NCI-H1417 (cell line): ENCODE results near the gene MRAS.
"Not testable (repeated sequence)": the region's sequence is repeated elsewhere in the genome, so short reads cannot be mapped to it uniquely, and the experiment has no call there.

Experiments used
- DNase-seq, 3 experiments: peaks; one replicate each; lab custom pipeline; 2025; lab: John Stamatoyannopoulos, UW

Gene MRAS

DNA sequence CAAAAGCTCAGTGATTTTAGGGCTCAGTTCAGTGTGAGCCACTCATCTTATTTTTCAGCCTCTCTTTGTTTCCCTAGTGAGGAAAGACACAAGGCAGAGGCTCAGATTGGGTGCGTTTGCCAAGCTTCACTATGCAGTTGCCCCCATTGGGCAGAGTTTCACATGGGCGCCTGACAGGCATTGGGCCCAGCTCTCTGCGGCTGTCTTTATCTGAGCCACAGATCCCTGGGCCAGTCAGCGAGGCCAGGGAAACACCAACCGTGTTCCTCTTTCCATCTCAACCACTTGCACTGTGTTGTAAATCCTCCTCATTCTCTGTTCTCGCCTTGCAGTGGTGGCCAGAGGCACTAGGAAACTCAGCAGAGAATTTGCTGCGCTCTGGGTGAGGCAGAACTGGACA, 96.9 kb downstream of the MRAS start:
- no peak for DNase-seq

DNA sequence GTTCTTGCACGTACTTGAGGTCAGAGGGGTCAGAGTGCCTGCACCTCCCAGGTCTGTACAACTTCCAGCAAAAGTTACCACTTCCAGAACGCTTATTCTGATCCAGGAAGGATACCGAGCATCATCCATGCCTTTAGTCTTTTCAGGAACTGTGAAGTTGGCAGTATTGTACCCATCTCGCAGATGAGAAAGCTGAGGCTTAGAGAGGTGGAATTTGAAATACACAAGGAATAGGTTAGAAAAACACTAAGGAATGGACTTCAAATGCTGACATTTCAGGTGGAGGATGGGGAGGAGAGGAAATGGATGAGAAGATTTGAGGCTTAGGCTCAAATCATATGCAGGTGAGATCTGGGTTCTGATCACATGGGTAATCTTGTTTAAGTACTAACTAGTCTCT, 97.3 kb downstream of the MRAS start:
- DNase-seq = no peak

DNA sequence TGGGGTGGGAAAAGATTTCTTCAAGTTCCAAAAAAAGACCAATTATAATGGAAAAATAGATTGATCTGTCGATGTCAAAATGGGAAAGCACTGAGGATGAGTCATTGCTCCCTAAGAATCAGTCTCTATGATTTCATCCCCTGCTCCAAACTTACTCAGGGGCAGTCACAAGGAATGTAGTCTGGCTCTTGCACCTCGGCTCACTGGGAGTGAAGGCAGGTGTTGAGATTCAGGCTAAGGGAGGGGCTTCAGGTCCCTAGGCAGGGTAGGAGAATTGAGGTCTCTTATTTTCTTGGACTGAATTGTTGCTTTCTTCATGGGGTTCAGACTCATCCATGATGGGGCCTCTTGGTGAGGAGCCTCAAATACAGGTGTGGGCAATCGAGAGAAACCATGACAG, 100.3 kb downstream of the MRAS start:
- DNase-seq = no peak

DNA sequence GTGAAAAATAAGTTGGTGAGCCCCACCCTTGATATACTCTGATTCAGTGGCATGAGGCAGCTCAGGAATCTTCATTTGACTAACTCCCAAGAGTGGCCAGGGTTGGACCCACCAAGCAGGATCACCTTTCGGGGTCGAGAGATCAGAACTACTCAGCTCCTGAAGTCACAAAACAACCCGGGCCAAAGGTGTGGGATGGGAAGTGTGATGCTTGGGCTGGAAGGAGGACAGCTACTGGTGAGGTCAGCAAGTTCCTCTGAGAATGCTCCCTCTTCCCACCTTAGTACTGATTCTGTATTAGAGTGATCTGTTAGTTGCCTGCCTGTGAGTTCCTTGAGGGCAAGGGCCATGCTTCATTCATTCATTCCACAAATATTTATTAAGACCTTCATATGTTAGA, 101.1 kb downstream of the MRAS start:
- DNase-seq = no peak

DNA sequence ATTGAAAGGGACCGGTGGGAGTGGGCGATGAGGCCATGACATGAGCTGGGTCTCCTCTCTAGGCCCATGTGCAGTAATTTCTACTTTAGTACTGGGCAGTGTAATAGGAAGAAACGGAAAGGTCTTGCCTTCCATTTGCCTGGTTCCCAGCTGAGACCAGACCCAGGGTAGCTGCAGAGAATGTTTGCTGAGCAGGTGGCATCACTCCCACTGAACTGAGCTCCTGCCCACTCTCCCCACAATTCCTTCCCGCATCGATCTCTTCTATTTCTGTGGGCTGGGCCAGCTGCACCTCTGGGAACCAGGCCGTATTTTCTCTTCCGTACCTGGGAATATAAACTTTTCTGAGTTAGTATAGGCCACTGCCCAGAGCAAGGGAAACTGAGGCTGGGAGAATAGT, 101.8 kb downstream of the MRAS start:
- DNase-seq = no peak

DNA sequence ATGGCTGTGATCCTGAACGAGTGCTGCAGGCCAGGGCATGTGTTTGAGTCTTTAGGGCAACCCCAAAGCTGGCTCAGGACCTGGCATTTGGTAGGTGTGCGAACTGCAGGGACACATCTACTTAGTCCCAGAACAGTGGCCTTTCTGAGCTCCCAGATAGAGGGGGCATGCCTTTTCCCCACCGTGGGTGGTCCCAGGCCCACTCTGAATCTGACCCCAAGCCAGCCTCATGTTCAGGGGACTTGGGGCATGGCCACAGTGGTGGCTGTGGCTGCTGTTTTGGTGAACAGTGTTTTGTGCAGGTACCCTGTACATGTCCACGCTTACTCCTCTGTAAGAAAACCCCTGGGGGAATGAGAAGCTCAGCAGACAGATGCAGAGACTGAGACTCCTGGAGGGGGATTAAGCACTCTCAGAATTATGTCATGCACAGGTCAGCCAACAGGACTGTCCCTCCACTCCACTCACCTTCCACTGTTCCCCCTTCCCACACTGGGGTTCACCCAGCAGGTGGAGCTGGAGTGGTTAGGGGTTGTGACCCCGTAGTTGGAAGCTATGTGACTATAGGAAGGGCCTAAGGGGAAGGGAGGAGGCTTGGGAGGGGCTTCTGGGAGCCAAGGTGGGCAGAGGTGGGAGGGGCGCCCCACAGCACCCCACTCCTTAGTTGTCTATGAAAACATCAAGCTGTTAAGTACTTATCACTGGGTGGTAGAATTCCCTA, 102.5 kb downstream of the MRAS start:
- DNase-seq = no peak

DNA sequence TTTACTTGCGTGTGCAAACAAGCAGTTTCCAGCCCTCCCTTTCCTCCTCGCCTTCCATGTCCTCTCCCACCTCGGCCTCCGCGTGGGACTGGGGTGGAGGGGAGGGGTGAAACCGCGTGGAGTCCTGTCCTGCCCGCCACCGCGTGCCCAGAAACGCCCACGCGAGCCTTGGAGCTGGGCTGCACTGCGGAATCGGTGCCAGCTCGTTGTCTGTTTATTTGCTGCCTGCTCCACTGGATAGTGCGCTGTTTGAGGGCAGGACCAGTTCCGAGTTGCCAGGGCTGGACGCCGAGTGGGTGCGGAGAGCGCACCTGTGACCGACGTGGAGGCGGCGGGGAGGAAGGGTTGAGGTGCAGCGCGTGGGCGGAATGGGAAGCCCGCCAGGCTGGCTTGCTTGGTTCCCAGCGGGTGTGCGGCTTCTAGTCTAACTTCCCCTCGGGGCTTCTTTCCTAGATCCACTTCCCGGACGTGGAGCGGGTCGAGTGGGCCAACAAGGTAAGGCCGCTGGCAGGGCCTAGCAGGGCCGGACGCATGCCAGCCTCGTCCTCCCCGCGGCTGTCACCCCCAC, 103.3 kb downstream of the MRAS start:
- DNase-seq = no peak

DNA sequence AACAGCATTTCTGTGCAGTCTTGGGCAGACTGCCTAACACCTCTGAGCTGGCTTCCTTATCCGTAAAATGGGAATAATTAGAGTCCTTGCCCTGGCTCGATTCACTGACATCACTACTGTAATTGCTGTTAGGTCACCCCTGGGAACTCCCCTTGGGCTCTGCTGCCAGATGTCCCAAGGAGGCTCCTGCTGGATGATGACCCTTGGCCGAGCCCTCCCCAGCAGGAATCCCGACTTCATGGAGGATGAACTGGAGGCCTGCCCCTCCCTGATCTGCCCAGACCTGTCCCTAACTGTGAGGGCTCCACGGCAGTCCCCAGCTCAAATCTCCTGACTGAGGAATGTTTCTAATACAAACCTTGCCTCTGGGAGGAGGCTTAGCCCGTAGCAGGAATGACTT, 104.1 kb downstream of the MRAS start:
- DNase-seq = no peak

DNA sequence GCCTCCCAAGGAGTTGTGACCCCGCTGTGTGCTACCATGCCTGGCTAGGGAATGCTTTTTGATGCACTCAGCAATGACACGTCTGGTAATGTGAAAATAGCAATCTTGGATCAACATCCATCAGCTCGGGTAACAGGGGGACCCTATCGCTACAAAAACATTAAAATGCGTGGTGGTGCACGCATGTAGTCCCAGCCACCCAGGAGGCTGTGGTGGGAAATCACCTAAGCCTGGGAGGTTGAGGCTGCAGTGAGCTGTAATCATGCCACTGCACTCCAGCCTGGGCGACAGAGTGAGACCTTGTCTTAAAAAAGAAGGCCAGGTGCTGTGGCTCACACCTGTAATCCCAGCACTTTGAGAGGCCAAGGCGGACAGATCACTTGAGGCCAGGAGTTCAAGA, 105.6 kb downstream of the MRAS start:
- DNase-seq = not testable (repeated sequence)
